Prostate gland (tissue), 2 donors: Measurements from ENCODE around the gene POLR1A.

Experiments used
- CTCF ChIP-seq, 4 experiments: fragments of 200-600 bp in 2 of 4; fragments of 450-650 bp in 2 of 4; sonication (generic) in 2 of 4; IDR thresholded peaks; 1 replicate in 3 of 4; 2 replicates in 1 of 4; pipeline ENCODE4 v1.5.1; 2016 to 2019; ENCODE audit warnings: antibody characterized with exemption in 4 of 4, mild to moderate bottlenecking in 2 of 4, moderate library complexity in 2 of 4
- POLR2A ChIP-seq: fragments of 450-650 bp; IDR thresholded peaks from one replicate; pipeline ENCODE4 v1.6.1; 2016; ENCODE audit warnings: antibody characterized with exemption, mild to moderate bottlenecking
- POLR2AphosphoS5 ChIP-seq: sonication (generic); formaldehyde crosslinking; IDR thresholded peaks from one replicate; pipeline ENCODE4 v1.6.1; 2017; ENCODE audit warnings: antibody characterized with exemption

GRCh38 chr2:85983766-85984165, 121.9 kb downstream of the POLR1A start:
- no peak for TF ChIP-seq POLR2AphosphoS5
- TF ChIP-seq CTCF (IDR thresholded peaks at IDR 0.05) = no peak
- TF ChIP-seq POLR2A = no peak
